Stimulated activated CD4-positive, alpha-beta T cell treated with anti-CD3 and anti-CD28 coated beads, Interleukin-2, amount 100 ng/mL, for 48 hours (primary cell): ENCODE measurements around the gene RO60.

Experiments used
- DNase-seq, 2 donors: peaks; one replicate each; pipeline ENCODE4 v3.0.0-alpha.2; 2020

RO60 gene

GRCh38 chr1:193062698-193063463, 3.5 kb downstream of the RO60 start:
- DNase-seq: no peak

DNA sequence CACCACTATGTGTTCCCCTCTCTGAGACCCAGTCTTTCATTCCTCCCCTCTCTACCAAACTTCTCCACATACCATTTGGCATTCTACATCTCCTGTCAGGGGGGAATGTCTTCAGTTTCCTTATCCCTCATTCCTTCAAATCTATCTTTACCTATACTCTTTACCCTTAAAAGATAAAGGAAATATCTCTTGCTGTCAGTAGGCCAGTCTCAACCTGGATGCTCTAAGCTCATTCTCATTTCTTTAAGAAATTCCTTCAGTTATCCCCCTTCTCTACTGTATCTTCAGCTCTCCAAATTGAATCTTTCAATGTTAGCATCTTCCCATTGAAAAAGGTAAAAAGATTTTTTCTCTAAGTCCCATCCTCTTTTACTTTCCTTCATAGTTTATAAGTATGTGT, 6.5 kb downstream of the RO60 start:
- DNase-seq: no peak

DNA sequence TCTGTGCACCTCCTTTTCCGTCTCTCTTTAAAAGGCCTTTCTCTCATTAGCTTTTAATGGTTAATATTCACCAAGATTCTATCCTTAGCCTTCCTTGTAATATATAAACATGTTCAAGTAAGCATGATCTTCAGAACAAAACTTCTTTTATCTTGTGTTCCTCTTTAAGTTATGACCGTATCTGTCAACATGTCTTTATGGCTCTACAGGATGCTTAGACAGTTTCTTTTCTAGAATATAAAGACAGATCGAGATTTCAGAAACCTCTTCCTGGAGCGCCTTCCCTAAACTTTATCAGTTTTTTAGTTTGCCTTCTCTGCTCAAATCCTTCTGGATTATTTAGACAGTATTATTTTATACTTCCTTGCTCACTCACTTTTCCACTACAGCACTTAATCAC, 7.2 kb downstream of the RO60 start:
- no peak for DNase-seq

DNA sequence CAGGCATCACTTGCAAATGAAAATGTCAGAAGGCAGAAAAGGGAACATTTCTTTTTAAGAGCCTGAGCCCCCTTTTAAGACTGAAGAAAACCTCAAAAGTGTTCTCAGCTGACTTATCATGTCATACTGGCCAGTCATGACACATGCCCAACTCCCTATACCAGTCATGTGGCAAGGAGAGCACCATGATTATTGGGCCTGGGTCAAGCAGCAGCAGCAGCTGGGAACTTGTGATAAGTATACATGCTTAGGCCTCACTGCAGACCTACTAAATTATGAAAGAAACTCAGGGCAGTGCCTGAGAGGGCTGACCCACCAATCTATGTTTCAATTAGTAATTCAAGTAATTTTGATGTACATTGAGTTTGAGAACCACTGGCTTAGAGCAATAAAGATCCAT, 8.6 kb downstream of the RO60 start:
- DNase-seq: no peak

DNA sequence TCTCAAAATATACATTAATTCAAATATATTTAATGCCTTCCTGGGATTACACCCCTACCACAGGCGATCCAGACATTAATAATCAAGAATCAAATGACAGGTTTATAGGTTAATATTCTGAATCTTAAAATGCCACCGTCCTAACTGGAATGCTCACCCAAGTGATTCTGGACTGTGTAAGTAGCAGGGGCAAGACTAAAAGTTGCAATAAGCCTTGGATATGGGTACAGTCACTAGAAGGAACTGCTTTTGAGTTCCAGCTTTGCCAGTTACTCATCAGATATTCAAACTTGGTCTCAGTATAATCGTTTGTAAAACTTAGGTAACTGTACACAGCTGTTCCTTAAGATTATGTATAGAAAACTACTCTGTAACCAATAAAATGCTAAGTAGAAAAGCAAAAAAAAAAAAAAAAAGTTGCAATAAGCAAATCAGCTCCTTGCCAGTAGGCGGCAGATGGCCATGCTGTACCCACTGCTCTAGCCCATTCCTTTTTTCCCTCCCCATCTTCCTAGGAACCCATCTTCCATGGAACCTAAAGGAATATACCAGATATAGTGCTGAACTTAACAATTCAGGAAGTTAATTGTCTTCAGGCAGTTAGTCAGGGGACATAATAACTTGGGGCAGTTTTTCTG, 10.5 kb downstream of the RO60 start:
- no peak for DNase-seq

DNA sequence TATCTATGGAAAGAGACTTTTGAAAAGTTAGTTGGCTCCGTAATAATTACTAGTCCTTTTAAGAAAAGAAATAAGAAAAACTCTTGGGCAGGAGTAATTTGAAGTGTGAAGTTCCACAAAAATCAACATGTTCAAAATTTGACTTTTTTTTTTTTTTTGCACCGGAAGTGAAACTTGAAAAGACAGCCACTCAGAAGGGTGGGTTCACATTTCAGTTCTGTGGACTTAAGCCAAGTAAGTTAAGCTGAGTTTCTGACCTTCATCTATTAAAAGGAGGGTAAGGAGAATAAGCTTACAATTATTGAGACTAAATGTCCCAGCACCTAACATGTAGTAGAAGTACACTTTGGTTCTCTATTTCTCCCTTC, 11.0 kb downstream of the RO60 start:
- DNase-seq: no peak

DNA sequence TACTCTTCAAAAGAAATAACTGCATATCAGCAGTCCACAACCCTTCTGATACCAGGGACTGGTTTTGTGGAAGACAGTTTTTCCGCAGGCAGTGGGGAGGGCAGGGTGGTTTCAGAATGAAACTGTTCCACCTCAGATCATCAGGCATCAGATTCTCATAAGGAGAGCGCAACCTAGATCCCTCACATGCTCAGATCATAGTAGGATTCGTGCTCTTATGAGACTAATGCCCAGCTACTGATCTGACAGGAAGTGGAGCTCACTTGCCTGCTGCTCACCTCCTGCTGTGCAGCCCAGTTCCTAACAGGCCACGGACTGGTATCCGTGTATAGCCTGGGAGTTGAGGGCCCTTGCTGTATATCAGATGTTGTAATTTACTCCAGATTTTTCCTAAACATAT, 11.5 kb downstream of the RO60 start:
- DNase-seq: peak in 1 of 2 donors; percentile 10

DNA sequence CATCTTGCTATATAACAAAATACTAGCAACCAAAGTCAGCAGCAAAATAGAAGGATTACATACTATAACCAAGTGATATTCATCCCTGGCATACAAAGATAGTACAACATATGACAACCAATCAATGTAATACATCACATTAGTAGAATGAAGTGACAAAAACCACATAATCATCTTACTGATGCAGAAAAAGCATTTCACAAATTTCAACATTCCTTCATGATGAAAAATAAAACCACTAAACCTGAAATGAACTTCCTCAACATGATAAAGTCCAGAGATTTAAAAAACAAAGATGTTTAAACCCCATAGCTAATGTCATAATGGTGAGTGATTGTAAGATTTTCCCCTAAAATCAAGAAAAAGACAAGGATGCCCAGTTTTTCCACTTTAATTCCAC, 18.6 kb downstream of the RO60 start:
- no peak for DNase-seq

DNA sequence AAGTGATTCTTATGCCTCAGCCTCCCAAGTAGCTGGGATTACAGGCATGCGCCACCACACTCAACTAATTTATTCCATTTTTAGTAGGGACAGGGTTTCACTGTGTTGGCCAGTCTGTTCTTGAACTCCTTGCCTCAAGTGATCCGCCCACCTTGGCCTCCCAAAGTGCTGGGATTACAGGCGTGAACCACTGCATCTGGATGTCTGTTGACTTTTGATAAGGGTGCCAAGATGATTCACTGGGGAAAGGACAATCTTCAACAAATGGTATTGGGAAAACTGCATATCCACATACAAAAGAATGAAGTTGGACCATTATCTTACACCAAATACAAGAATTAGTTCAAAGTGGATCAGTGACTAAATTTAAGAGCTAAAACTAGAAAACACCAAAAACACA, 19.8 kb downstream of the RO60 start:
- DNase-seq: no peak

GRCh38 chr1:193083365-193084088, 24.1 kb downstream of the RO60 start:
- no peak for DNase-seq

DNA sequence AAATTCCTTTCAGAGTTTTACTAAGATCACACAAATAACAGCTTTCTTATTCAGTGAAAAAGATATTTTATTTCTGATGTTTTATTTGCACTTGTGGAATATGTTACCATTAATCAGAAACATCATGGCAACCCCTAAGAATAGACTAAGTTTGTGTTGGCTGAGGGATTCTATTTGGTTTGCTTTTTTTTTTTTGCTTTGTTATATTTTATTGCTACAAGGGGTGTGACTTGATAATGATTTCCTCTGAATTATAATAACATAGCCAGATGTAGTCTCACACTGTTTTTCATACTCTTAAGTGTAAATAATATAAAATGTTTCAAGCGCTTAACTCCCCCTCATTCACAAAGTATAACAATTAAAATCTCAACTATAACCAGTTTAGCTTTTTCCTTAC, 25.9 kb downstream of the RO60 start:
- no peak for DNase-seq

DNA sequence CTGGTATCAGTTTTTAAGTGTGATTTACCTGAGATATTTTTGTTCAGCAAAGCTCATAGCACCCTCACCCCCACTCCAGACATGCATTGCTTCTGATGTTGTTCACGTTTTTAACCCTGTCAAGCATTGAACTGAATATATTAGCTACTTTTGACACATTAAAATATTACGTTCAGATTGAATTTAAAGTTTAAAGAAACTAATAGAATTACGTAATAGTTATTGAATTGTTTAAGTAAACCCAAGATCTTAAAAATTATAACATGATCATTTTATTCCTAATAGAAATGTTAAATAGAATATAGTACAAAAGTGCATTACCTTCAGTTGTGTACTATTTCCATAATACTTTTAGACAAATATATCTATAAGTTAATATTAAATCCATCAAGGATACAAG, 26.9 kb downstream of the RO60 start:
- DNase-seq: no peak

GRCh38 chr1:193087893-193088292, 28.5 kb downstream of the RO60 start:
- DNase-seq: no peak

DNA sequence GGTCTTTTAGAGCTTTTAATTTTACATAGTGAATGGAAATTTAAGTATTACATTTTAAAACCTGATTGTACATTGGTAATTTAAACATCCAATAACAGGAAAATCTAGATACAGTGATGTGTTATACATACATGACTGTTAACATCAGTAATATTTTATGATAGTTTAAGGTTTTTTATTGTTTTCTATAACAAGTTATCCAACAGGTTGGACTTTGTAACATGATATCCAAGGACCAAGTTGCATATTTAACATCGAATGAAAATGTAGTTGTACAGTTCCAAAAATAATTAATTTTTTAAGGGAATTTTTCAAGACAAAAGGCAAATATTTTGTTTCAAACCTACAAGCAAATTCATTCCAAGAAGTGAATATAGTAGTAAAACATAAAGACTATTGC, 31.5 kb downstream of the RO60 start:
- no peak for DNase-seq

DNA sequence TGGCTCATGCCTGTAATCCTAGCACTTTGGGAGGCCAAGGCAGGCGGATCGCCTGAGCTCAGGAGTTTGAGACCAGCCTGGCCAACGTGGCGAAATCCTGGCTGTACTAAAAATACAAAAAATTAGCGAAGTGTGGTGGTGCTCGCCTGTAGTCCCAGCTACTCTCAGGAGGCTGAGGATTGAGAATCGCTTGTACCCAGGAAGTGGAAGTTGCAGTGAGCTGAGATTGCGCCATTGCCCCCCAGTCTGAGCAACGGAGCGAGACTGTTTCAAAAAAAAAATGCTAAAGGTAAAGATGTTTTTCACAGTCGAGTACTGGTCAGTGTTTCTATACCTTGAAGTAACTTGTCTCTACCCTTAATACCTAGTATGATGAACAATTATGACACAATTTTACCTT, 34.7 kb downstream of the RO60 start:
- no peak for DNase-seq

GRCh38 chr1:193102662-193103061, 43.2 kb downstream of the RO60 start:
- no peak for DNase-seq

DNA sequence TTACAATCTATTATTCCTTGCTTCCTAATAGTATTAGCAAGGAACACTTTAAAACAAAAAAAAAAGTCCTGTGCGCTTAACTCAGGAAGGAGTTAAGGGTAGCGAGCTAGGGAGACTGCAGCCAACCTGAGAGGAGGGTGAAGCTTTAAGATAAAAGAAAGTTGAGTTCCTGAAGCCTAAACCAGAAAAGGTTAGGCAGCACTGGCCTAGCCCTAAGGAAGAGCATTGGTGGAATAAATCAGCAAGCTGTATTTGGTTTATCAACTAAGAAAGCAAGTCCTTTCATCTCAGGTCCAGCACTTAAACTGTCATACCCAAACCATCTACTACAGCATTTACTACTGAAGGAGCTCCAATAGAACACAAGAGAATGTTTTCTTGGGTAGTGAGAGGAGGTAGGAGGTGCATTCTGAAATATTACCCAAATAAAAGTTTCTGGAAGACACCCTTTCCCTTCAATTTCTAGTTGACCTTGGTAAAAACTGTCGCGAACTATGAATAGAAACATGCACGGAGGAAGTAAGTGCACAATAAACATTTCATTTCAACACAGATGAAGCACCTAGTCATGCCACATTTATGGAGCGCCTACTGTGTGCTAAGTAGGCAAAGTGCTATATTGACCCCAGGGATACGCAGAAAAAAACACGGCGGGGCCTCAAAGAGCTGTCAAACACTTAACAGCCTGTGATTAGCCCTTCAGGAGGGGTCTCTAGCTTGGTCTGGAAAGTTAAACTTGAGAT, 44.5 kb downstream of the RO60 start:
- no peak for DNase-seq

- DNase-seq: peak; percentile 10 to 12
Measured at GRCh38 chr1:193104502-193104906, 45.1 kb downstream of the RO60 start.

DNA sequence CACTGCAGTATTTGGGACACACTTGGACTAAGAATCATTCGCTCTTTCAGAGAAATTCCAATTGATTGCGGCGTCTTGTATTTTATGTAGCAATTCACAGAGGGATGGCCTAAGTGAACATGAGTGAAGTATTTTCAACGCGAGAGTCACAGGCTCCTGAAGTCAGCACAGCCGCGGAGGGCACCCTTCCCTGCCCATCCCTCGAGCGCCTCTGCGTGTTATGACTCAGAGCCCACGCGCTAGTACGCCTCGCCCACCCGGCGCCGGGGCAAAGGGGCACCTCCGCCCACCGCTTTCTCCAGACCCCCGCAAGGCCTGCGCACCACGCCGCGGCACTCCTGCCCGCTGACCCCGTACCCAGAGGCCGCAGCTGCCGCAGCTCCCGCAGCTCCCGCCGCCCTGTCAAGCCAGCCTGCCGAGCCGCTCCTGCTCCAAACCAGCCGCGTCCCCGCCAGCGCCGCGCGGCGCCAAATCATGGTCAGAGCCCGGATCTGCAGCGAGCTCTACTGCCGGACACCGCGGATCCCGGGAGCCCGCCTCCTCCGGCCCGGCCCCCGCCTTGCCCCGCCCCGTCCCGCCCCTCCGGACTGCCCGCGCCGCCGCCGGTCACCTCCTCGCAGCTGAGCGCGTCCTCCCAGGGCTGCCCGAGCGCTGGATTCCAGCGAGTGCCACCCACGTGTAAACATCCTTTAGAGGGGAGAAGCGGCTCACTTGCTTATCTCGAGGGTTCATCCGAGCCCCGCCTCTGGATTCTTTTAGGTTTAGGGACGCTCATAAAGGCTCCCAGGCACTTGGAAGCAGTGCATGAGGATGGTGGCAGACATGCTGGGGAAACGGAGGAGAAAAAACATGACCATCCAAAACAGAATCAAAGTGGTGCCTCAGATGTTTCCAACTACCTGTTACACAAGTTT, 45.8 kb downstream of the RO60 start, which contains the start of gene GLRX2:
TSS of gene GLRX2 (minus strand) at position 508 of the 914 bp plus-strand sequence. CDS start at position 476, 32 bp downstream.
- peak; percentile 46 for DNase-seq

DNA sequence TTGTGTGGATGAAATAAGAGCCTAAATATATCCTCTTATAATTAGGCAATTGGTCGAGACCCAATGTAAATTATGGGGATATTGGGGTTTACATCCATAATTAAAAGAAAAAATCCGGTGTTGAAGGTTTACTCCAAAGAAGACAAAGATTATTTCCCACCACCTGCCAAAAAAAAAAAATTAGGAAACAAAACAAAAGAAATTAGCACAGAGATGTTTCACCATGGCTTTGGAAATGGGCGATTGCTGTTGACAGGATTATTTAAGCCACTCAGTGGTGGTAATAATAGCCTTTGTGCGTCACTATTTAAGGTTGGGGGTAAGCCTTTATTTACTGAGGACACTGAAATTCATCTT, 46.4 kb downstream of the RO60 start:
- DNase-seq: no peak

GRCh38 chr1:193108471-193108870, 49.1 kb downstream of the RO60 start:
- no peak for DNase-seq
